ENCODE data around the gene N4BP2L1.

DNA sequence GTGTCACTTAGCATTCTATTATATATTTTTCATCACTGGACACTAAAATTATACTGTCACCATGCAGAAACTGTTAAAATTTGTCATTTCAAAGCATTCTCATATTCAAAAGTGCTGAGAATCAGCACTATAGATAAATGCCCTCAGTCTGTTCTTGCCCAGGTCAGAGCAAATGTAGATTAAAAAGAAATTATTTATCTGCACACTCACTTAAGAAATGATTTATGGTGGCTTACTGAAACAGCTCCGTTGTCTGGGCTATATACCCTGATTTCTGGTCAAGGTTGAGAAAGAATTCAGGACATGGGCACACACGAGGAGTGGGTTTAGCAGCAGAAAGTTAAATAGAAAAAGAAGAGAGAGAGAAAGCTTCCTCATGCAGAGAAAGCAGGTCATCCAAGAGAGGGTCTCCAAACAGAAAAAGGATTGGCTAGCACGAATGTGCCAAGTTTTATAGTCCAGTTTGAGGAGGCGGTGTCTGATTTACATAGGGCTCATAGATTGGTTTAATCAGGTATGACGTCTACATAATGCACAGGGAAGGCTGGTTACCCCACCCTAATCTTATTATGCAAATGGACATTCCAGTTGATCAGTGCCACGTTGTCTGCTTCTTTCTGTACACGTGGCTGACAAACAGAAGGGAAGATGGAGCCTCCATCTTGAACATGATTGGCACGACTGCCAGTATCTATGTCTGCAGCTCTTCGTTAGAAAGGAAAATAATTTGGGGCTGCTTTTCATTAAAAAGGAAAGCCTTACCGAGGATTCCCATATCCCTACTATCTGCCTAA is 47.3 kb upstream of the N4BP2L1 start:
- TF ChIP-seq, protein P1, sequence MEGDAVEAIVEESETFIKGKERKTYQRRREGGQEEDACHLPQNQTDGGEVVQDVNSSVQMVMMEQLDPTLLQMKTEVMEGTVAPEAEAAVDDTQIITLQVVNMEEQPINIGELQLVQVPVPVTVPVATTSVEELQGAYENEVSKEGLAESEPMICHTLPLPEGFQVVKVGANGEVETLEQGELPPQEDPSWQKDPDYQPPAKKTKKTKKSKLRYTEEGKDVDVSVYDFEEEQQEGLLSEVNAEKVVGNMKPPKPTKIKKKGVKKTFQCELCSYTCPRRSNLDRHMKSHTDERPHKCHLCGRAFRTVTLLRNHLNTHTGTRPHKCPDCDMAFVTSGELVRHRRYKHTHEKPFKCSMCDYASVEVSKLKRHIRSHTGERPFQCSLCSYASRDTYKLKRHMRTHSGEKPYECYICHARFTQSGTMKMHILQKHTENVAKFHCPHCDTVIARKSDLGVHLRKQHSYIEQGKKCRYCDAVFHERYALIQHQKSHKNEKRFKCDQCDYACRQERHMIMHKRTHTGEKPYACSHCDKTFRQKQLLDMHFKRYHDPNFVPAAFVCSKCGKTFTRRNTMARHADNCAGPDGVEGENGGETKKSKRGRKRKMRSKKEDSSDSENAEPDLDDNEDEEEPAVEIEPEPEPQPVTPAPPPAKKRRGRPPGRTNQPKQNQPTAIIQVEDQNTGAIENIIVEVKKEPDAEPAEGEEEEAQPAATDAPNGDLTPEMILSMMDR (conservative IDR thresholded peaks at IDR 0.05), result no peak
- no peak for TF ChIP-seq ZFX (IDR thresholded peaks at IDR 0.05)
